IMR-90 (cell line): ENCODE measurements around the gene TRIAP1. TPM values are rescaled to one million over a fixed set of nuclear protein-coding genes. Genes with fewer than 3 reads are reported as not detected.
A peak's percentile ranks its signal among the peaks of the same experiment; 100 is the strongest.

Source experiments
- ATAC-seq: fragments of 200-7000 bp; cut with Tn5 transposase; 2 replicates; pipeline ENCODE4 v1.9.1; 2020; ENCODE audit warnings: low read depth, mild to moderate bottlenecking, moderate library complexity
- BruUV-seq: library from RNA; stranded (reverse); fragments of 400-500 nt; replicated peaks from 2 replicates; lab custom pipeline; 2021; lab: Mats Ljungman, UMichigan
- CTCF ChIA-PET: fragments of 300-600 bp; formaldehyde crosslinking; extraction: SDS; loops from one replicate; lab custom pipeline; 2021; ENCODE audit warnings: antibody characterized with exemption; lab: Yijun Ruan, JAX
- POLR2A ChIA-PET: fragments of 300-600 bp; sonication (Branson Sonifier 250); formaldehyde crosslinking; loops from one replicate; lab custom pipeline; 2022; ENCODE audit warnings: antibody characterized with exemption; ENCODE audit not compliant: unreplicated experiment; lab: Charles Lee
- DNase-seq: peaks from one replicate; pipeline ENCODE4 v3.0.0; 2013
- H2AFZ ChIP-seq: replicated peaks from 2 replicates; pipeline ENCODE3; 2013; ENCODE audit warnings: low read length, mild to moderate bottlenecking; ENCODE audit not compliant: poor library complexity
- H2AK5ac ChIP-seq: 2 replicates; pipeline ENCODE4 v1.6.1; 2013; ENCODE audit warnings: low read depth, low read length, inconsistent platforms
- H2AK9ac ChIP-seq: replicated peaks from 2 replicates; pipeline ENCODE3; 2013; ENCODE audit warnings: mild to moderate bottlenecking, low read depth, low read length, moderate library complexity; ENCODE audit not compliant: poor library complexity
- H2BK120ac ChIP-seq: 2 replicates; pipeline ENCODE4 v1.6.1; 2013; ENCODE audit warnings: low read depth, low read length, inconsistent platforms
- H2BK15ac ChIP-seq: 3 replicates; pipeline ENCODE4 v1.6.1; 2013; ENCODE audit warnings: low read depth, low read length, inconsistent platforms
- H2BK20ac ChIP-seq: 2 replicates; pipeline ENCODE4 v1.6.1; 2013; ENCODE audit warnings: low read depth, mild to moderate bottlenecking, inconsistent platforms, low read length, moderate library complexity
- H2BK5ac ChIP-seq: 2 replicates; pipeline ENCODE4 v1.6.1; 2013; ENCODE audit warnings: mild to moderate bottlenecking, low read depth, low read length, inconsistent platforms; ENCODE audit not compliant: poor library complexity, severe bottlenecking
- H3K14ac ChIP-seq: replicated peaks from 2 replicates; pipeline ENCODE4 v1.6.1; 2013; ENCODE audit warnings: low read depth, low read length, inconsistent platforms
- H3K18ac ChIP-seq: 2 replicates; pipeline ENCODE4 v1.6.1; 2013; ENCODE audit warnings: low read depth, low read length, control low read depth
- H3K23ac ChIP-seq: 2 replicates; pipeline ENCODE4 v1.6.1; 2013; ENCODE audit warnings: low read depth, low read length, inconsistent platforms
- H3K27ac ChIP-seq: 2 replicates; pipeline ENCODE4 v1.5.1; 2013; ENCODE audit warnings: mild to moderate bottlenecking, control low read depth, low read length; ENCODE audit not compliant: insufficient read depth
- H3K27me3 ChIP-seq: 2 replicates; pipeline ENCODE4 v1.6.1; 2013; ENCODE audit warnings: low read length; ENCODE audit not compliant: control insufficient read depth, insufficient read depth
- H3K36me3 ChIP-seq: 2 replicates; pipeline ENCODE4 v1.6.1; 2013; ENCODE audit warnings: low read length, mixed read lengths; ENCODE audit not compliant: control insufficient read depth, insufficient read depth
- H3K4ac ChIP-seq: 2 replicates; pipeline ENCODE4 v1.6.1; 2013; ENCODE audit warnings: low read depth, low read length, inconsistent platforms
- H3K4me1 ChIP-seq: 2 replicates; pipeline ENCODE4 v1.6.1; 2013; ENCODE audit warnings: low read length, mixed read lengths; ENCODE audit not compliant: control insufficient read depth, insufficient read depth
- H3K4me2 ChIP-seq: 2 replicates; pipeline ENCODE4 v1.6.1; 2013; ENCODE audit warnings: low read depth, mild to moderate bottlenecking, control low read depth, low read length, moderate library complexity
- H3K4me3 ChIP-seq: 2 replicates; pipeline ENCODE4 v1.5.1; 2013; ENCODE audit warnings: low read depth, mild to moderate bottlenecking, control low read depth, low read length, moderate library complexity; ENCODE audit not compliant: insufficient read depth
- H3K56ac ChIP-seq: 2 replicates; pipeline ENCODE4 v1.6.1; 2013; ENCODE audit warnings: low read length, inconsistent platforms; ENCODE audit not compliant: insufficient read depth; ENCODE audit errors: extremely low read depth
- H3K79me1 ChIP-seq, 2 experiments: 2 replicates each; pipeline ENCODE4 v1.6.1; 2013; ENCODE audit warnings: low read length in 2 of 2, inconsistent platforms in 1 of 2, low read depth in 1 of 2
- H3K9ac ChIP-seq: 2 replicates; pipeline ENCODE4 v1.6.1; 2013; ENCODE audit warnings: low read depth, low read length, control low read depth
- H3K9me1 ChIP-seq: 2 replicates; pipeline ENCODE4 v1.6.1; 2013; ENCODE audit warnings: low read length, inconsistent platforms; ENCODE audit not compliant: insufficient read depth
- H3K9me3 ChIP-seq: 2 replicates; pipeline ENCODE4 v1.6.1; 2013; ENCODE audit warnings: low read length; ENCODE audit not compliant: control insufficient read depth, insufficient read depth
- H4K20me1 ChIP-seq: 2 replicates; pipeline ENCODE4 v1.6.1; 2013; ENCODE audit warnings: low read length, inconsistent platforms; ENCODE audit not compliant: insufficient read depth
- H4K5ac ChIP-seq: 2 replicates; pipeline ENCODE4 v1.6.1; 2013; ENCODE audit warnings: mild to moderate bottlenecking, low read depth, low read length, control low read depth
- H4K8ac ChIP-seq, 2 experiments: 2 replicates each; pipeline ENCODE4 v1.6.1; 2013; ENCODE audit warnings: low read depth in 2 of 2, low read length in 2 of 2, control low read depth in 1 of 2, inconsistent platforms in 1 of 2
- H4K91ac ChIP-seq: 2 replicates; pipeline ENCODE4 v1.6.1; 2013; ENCODE audit warnings: low read depth, low read length, inconsistent platforms; ENCODE audit not compliant: insufficient read depth
- BHLHE40 ChIP-seq: fragments of 150-350 bp; IDR thresholded peaks from 2 replicates; pipeline ENCODE4 v1.6.1; 2016; ENCODE audit warnings: mild to moderate bottlenecking, low read depth, low read length
- CEBPB ChIP-seq: IDR thresholded peaks from 2 replicates; pipeline ENCODE4 v1.6.1; 2012; ENCODE audit warnings: low read depth, low read length, improper control_type of control experiment
- FOS ChIP-seq: fragments of 150-350 bp; IDR thresholded peaks from 2 replicates; pipeline ENCODE4 v1.6.1; 2016; ENCODE audit warnings: low read depth, low read length
- MAFK ChIP-seq: IDR thresholded peaks from 2 replicates; pipeline ENCODE4 v1.6.1; 2012; ENCODE audit warnings: low read depth, low read length, improper control_type of control experiment
- MAZ ChIP-seq: IDR thresholded peaks from 2 replicates; pipeline ENCODE4 v1.6.1; 2012; ENCODE audit warnings: low read depth, mild to moderate bottlenecking, low read length, improper control_type of control experiment, moderate library complexity, borderline replicate concordance
- MXI1 ChIP-seq: IDR thresholded peaks from 2 replicates; pipeline ENCODE4 v1.6.1; 2012; ENCODE audit warnings: low read depth, mild to moderate bottlenecking, low read length, moderate library complexity, borderline replicate concordance
- NFE2L2 ChIP-seq: fragments of 150-350 bp; IDR thresholded peaks from 2 replicates; pipeline ENCODE4 v1.6.1; 2016; ENCODE audit warnings: low read depth, mild to moderate bottlenecking, low read length
- RCOR1 ChIP-seq: IDR thresholded peaks from 2 replicates; pipeline ENCODE4 v1.6.1; 2012; ENCODE audit warnings: mild to moderate bottlenecking, low read length, improper control_type of control experiment; ENCODE audit not compliant: insufficient replicate concordance
- RFX5 ChIP-seq: IDR thresholded peaks from 2 replicates; pipeline ENCODE4 v1.8.0; 2012; ENCODE audit warnings: low read depth, mild to moderate bottlenecking, low read length, moderate library complexity
- SMC3 ChIP-seq: fragments of 150-350 bp; IDR thresholded peaks from 2 replicates; pipeline ENCODE4 v1.6.1; 2016; ENCODE audit warnings: low read depth, mild to moderate bottlenecking, antibody characterized with exemption, low read length, moderate library complexity
- USF2 ChIP-seq: fragments of 150-350 bp; IDR thresholded peaks from 2 replicates; pipeline ENCODE4 v1.6.1; 2017; ENCODE audit warnings: mild to moderate bottlenecking, antibody characterized with exemption, low read length, low read depth
- WGBS, 2 experiments: methylation state at CpG; one replicate each; pipeline versions ENCODE4 v1.1.5 to v1.1.7; 2013; ENCODE audit warnings: missing lambda C conversion rate in 2 of 2; ENCODE audit not compliant: insufficient read length in 1 of 2; ENCODE audit errors: extremely low coverage in 2 of 2; 5-methylcytosine and 5-hydroxymethylcytosine counted together
- dilution Hi-C: fragments of 300-500 bp; cut with HindIII; formaldehyde crosslinking; loops from one replicate; pipeline ENCODE4 v1.14.3; 2018; ENCODE audit warnings: low sequenced_read_pairs; ENCODE audit not compliant: unreplicated experiment
- in situ Hi-C: fragments of 300-500 bp; cut with MboI; formaldehyde crosslinking; loops from 3 replicates; pipeline ENCODE4 v1.14.3; 2019; ENCODE audit warnings: low sequenced_read_pairs, inconsistent platforms, mixed read lengths
- intact Hi-C: fragments of 100-400 bp; cut with micrococcal nuclease; formaldehyde crosslinking; loops from 2 replicates; pipeline ENCODE4 v1.10.0; 2022
- polyA plus RNA-seq, 3 experiments: library from polyadenylated mRNA; depleted of rRNA; stranded (reverse); fragments of >200 nt; gene quantifications; 2 replicates each; pipeline ENCODE4 v1.2.3, GENCODE V29; 2012; ENCODE audit warnings: low replicate concordance in 1 of 3
- total RNA-seq: library from RNA; depleted of rRNA; stranded (reverse); fragments of >200 nt; gene quantifications from 2 replicates; pipeline ENCODE4 v1.2.3, GENCODE V29; 2012
- TF ChIP-seq, protein P1 (sequence below): conservative IDR thresholded peaks from 2 replicates; pipeline ENCODE4 v1.5.1; 2012; ENCODE audit warnings: mild to moderate bottlenecking, low read depth, low read length, improper control_type of control experiment

The TRIAP1 gene
- total and polyA plus RNA-seq, 2 of the 4 experiments (the other 2 are of a cell fraction), result 19.2 to 32.3 TPM

DNA sequence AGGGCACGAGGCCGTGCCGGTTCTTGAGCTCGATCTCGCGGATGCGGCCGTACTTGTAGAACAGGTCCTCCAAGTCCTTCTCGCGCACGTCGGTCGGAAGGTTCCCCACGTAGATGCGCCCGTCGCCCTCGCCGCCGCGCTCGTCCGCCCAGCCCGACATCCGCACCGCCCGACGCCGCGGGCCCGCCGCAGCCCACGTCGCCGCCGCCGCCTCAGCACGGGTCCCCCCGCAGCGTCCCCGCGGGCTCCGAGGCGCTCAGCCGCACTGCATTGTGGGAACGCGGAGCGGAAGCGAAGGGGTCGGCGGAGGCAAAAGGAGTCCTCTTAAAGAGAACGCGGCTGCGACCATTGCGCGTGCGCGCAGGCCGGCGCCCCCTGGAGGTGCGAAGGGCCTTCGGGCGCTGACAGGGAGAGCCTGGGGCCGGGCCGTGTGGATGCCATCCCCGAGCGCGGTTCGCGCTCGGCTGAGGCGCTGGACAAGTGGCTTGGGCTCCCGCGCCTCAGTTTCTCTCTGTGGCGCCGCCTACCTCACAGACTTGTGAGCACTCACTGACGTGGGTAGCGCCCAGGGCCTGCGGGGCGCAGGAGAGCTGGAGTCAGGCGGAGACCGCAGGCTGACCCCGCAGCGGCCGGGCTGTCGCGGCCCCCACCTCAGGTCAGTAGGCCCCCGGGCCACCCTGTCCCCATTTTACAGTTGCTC, 23.4 kb upstream of the TRIAP1 start, which contains the start of gene SRSF9 (continued):
- TF ChIP-seq CEBPB (no peak), MXI1 (peak; percentile 57; the same call in 1 of the 2 replicates)

DNA sequence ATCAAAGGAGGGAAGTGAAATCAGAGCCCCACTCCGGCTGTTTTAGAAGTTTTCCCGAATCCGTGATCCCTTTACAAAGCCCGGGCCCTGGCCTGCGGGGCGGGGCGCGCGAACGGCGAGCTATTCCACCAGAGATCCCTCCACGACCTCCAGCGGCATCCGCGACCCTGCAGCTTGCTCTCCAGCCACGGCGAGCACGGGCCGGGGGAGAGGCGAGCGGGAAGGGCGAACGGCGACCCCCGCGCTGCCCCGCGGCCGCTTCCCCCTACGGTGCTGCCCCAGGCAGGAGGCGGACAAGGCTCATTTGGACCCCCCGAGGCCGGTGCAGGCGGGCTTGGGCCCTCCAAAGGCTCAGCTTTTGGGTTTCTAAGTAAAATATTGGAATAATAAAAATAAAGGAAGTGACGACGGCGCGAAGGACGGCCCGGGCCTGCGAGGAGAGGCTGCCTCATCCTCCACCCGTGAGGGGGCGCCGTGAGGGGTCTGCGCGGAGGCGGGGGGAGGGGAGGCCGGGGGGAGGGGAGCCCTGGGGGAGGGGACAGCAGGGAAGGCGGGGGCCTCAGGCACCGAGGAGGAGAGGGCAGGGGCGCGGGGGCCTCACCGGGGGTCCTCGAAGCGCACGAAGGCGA, 22.8 kb upstream of the TRIAP1 start:
- no peaks in the 10 kb centered on the region for H3K9me3 ChIP-seq
- peaks cover 45% of the 10 kb centered on the region for H4K20me1 ChIP-seq
- peak overlapping the region; percentile 61 for H4K5ac ChIP-seq
- intact Hi-C loops, result loop anchor here (1.0 kb wide), 1 partner anchor 27 kb away; the partner anchor contains the start of gene DYNLL1
- peak overlapping the region; percentile 91 for H3K27ac ChIP-seq
- H2AFZ ChIP-seq, result peak overlapping the region; percentile 98
- ChIA-PET POLR2A (no interaction called here), CTCF (interaction anchor here (0.6 kb wide), 1 partner anchor 33 kb away, joined by 3 read pairs; no protein-coding TSS in a partner anchor)
- H2AK9ac ChIP-seq, result peak overlapping the region; percentile 80
- dilution Hi-C loops, result no loop called here
- peaks cover 4% of the 10 kb centered on the region; the same call in 1 of the 2 replicates for H3K4me1 ChIP-seq
- peak overlapping the region; percentile 96 for H3K4me2 ChIP-seq
- peak overlapping the region; percentile 68 to 92 for H4K8ac ChIP-seq
- H2BK5ac ChIP-seq, result peak overlapping the region; percentile 84
- H3K14ac ChIP-seq, result peak overlapping the region; percentile 82; the same call in 1 of the 2 replicates
- H3K4ac ChIP-seq, result peak overlapping the region; percentile 95
- peak overlapping the region; percentile 80 for H3K4me3 ChIP-seq
- H3K23ac ChIP-seq, result peak overlapping the region; percentile 86
- peaks cover 19% of the 10 kb centered on the region for H3K36me3 ChIP-seq
- no peak overlapping the region for H2BK120ac ChIP-seq
- DNase-seq, result peak; percentile 10
- no peaks in the 10 kb centered on the region for H3K27me3 ChIP-seq
- 3% methylated on average over 14 of the region's 57 CpGs; no CpG with 5 or more reads in 1 of the 2 experiments for WGBS, 2 experiments
- H3K79me1 ChIP-seq, result peaks cover 17 to 57% of the 10 kb centered on the region in 2 experiments
- peak overlapping the region; percentile 77 for H3K9ac ChIP-seq
- BruUV-seq, result no TSS peak
- H3K9me1 ChIP-seq, result no peaks in the 10 kb centered on the region
- peak; percentile 50 for ATAC-seq
- peak overlapping the region; percentile 70 for H4K91ac ChIP-seq
- H2BK15ac ChIP-seq, result no peak overlapping the region
- H2AK5ac ChIP-seq, result peak overlapping the region; percentile 71
- peak overlapping the region; percentile 70; the same call in 1 of the 2 replicates for H3K56ac ChIP-seq
- in situ Hi-C loops, result no loop called here
- H2BK20ac ChIP-seq, result no peak overlapping the region
- peak overlapping the region; percentile 51; the same call in 1 of the 2 replicates for H3K18ac ChIP-seq
- no peak for TF ChIP-seq RCOR1
- TF ChIP-seq MAZ, result no peak
- TF ChIP-seq SMC3, result no peak
- no peak for TF ChIP-seq MXI1
- no peak for TF ChIP-seq USF2
- TF ChIP-seq NFE2L2, result no peak
- TF ChIP-seq CEBPB, result no peak
- TF ChIP-seq MAFK, result no peak
- no peak for TF ChIP-seq FOS
- TF ChIP-seq, protein P1, sequence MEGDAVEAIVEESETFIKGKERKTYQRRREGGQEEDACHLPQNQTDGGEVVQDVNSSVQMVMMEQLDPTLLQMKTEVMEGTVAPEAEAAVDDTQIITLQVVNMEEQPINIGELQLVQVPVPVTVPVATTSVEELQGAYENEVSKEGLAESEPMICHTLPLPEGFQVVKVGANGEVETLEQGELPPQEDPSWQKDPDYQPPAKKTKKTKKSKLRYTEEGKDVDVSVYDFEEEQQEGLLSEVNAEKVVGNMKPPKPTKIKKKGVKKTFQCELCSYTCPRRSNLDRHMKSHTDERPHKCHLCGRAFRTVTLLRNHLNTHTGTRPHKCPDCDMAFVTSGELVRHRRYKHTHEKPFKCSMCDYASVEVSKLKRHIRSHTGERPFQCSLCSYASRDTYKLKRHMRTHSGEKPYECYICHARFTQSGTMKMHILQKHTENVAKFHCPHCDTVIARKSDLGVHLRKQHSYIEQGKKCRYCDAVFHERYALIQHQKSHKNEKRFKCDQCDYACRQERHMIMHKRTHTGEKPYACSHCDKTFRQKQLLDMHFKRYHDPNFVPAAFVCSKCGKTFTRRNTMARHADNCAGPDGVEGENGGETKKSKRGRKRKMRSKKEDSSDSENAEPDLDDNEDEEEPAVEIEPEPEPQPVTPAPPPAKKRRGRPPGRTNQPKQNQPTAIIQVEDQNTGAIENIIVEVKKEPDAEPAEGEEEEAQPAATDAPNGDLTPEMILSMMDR, result no peak
- no peak for TF ChIP-seq RFX5
- TF ChIP-seq BHLHE40, result no peak
